Karpas-422 (cell line): ENCODE data around the gene TDP1. TPM values are rescaled to one million over a fixed set of nuclear protein-coding genes. Genes with fewer than 3 reads are reported as not detected.
"Not testable (repeated sequence)": the region's sequence is repeated elsewhere in the genome, so short reads cannot be mapped to it uniquely, and the experiment has no call there.

Source experiments
- DNase-seq: peaks from one replicate; pipeline ENCODE4 v3.0.0-alpha.2; 2015
- H2AFZ ChIP-seq: fragments of 200-600 bp; sonication (generic); 2 replicates; pipeline ENCODE4 v1.6.1; 2014; ENCODE audit warnings: antibody characterized with exemption, low read length, mixed read lengths
- H3K27ac ChIP-seq: fragments of 200-600 bp; sonication (generic); 2 replicates; pipeline ENCODE4 v1.5.1; 2014; ENCODE audit warnings: mild to moderate bottlenecking, low read length, moderate library complexity
- H3K27me3 ChIP-seq: fragments of 200-600 bp; sonication (generic); 2 replicates; pipeline ENCODE4 v1.6.1; 2014; ENCODE audit warnings: low read length, mixed read lengths
- H3K36me3 ChIP-seq: fragments of 200-600 bp; sonication (generic); 2 replicates; pipeline ENCODE4 v1.6.1; 2014; ENCODE audit warnings: low read length, mixed read lengths; ENCODE audit not compliant: insufficient read depth
- H3K4me1 ChIP-seq: fragments of 200-600 bp; sonication (generic); 2 replicates; pipeline ENCODE4 v1.6.1; 2014; ENCODE audit warnings: mild to moderate bottlenecking, low read length, mixed read lengths
- H3K4me2 ChIP-seq: fragments of 200-600 bp; sonication (generic); 2 replicates; pipeline ENCODE4 v1.6.1; 2014; ENCODE audit warnings: low read length, low read depth, mild to moderate bottlenecking; ENCODE audit not compliant: poor library complexity, severe bottlenecking
- H3K4me3 ChIP-seq: fragments of 200-600 bp; sonication (generic); 2 replicates; pipeline ENCODE4 v1.5.1; 2014; ENCODE audit warnings: mild to moderate bottlenecking, antibody characterized with exemption, low read length, mixed read lengths
- H3K79me2 ChIP-seq: fragments of 200-600 bp; sonication (generic); 2 replicates; pipeline ENCODE4 v1.6.1; 2014; ENCODE audit warnings: mild to moderate bottlenecking, low read length, mixed read lengths
- H3K9ac ChIP-seq: fragments of 200-600 bp; sonication (generic); 2 replicates; pipeline ENCODE4 v1.6.0; 2014; ENCODE audit warnings: low read length
- H3K9me2 ChIP-seq: fragments of 200-600 bp; sonication (generic), shearing (Covaris generic); replicated peaks from 2 replicates; pipeline ENCODE4 v1.6.0; 2014; ENCODE audit warnings: mild to moderate bottlenecking, low read length, moderate library complexity; ENCODE audit not compliant: insufficient read depth
- H3K9me3 ChIP-seq: fragments of 300-700, 200-600 bp; sonication (generic); 2 replicates; pipeline ENCODE4 v1.6.1; 2014; ENCODE audit warnings: low read length, mixed read lengths
- H4K20me1 ChIP-seq: fragments of 200-600 bp; sonication (generic); 2 replicates; pipeline ENCODE4 v1.6.1; 2014; ENCODE audit warnings: mild to moderate bottlenecking, antibody characterized with exemption, low read length, low read depth; ENCODE audit not compliant: insufficient read depth
- total RNA-seq: library from RNA; depleted of rRNA; stranded (reverse); fragments of >200 nt; shearing (Covaris generic); gene quantifications from 2 replicates; pipeline ENCODE4 v1.2.3, GENCODE V29; 2014; ENCODE audit warnings: low replicate concordance

Gene TDP1
- total RNA-seq, 1 experiment from 2014 or later: 85.9 TPM

DNA sequence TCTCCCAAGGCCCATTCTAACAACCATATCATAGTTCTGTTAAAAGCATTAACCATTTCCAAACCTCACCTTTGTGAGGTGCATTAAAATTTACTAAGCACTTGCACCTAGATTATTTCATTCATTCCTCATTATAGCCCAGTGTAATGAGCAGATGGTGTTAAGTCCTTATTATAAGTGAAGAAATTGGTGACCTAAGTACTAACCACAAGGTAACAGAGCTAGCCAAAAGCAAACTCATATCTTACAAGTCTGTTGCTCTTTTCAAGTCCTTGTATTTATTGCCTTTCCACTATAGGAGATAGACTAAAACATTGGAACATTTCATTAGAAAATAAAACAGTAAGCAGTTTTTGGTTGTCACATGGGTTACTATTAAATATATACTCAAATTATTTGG, 49.7 kb downstream of the TDP1 start:
- no peaks in the 10 kb centered on the region for H4K20me1 ChIP-seq
- H3K36me3 ChIP-seq: peaks cover 75% of the 10 kb centered on the region

DNA sequence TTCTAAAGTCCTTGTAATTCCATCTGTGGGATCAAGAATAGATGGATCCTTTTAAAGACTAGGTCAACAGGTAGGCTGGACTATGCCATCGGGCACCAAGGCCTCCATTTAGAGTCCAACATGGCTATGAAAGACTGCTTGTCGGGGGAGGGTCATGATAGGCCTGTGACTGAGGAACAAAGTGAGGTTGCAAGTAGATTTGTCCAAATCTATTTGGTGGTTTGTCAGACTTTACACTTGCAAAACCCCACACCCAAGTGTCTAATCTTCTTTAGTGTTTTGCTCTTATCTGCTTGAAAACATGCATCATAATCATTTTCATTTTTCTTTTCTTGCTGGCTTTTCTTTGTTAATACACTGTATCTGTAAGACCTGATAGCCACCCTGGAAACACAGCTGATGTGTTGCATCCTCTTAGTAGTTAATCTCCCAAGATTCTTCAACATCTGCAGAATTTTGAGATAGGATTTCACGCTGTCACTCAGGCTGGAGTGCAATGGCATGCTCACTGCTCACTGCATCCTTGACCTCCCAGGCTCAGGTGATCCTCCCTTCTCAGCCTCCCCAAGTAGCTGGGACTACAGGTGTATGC, 50.3 kb downstream of the TDP1 start:
- Histone ChIP-seq H3K4me2 (no peak overlapping the region), H3K9me2 (no peaks in the 10 kb centered on the region), H3K27me3 (no peaks in the 10 kb centered on the region), H3K4me3 (no peak overlapping the region), H2AFZ (no peak overlapping the region), H3K9ac (no peak overlapping the region), H3K9me3 (no peaks in the 10 kb centered on the region), H3K36me3 (peaks cover 81% of the 10 kb centered on the region), H3K27ac (no peak overlapping the region), H4K20me1 (no peaks in the 10 kb centered on the region), H3K4me1 (no peaks in the 10 kb centered on the region), H3K79me2 (peaks cover 7% of the 10 kb centered on the region; the same call in 1 of the 2 replicates)
- DNase-seq: no peak

More for the DNA sequence above, 49.7 kb downstream of the TDP1 start:
- H3K9ac ChIP-seq: no peak overlapping the region
- no peaks in the 10 kb centered on the region for H3K4me1 ChIP-seq
- no peaks in the 10 kb centered on the region for H3K9me3 ChIP-seq
- peaks cover 7% of the 10 kb centered on the region; the same call in 1 of the 2 replicates for H3K79me2 ChIP-seq
- H3K27me3 ChIP-seq: no peaks in the 10 kb centered on the region
- no peak overlapping the region for H3K27ac ChIP-seq
- DNase-seq: no peak
- no peaks in the 10 kb centered on the region for H3K9me2 ChIP-seq
- H3K4me2 ChIP-seq: no peak overlapping the region
- no peak overlapping the region for H2AFZ ChIP-seq
- H3K4me3 ChIP-seq: no peak overlapping the region

DNA sequence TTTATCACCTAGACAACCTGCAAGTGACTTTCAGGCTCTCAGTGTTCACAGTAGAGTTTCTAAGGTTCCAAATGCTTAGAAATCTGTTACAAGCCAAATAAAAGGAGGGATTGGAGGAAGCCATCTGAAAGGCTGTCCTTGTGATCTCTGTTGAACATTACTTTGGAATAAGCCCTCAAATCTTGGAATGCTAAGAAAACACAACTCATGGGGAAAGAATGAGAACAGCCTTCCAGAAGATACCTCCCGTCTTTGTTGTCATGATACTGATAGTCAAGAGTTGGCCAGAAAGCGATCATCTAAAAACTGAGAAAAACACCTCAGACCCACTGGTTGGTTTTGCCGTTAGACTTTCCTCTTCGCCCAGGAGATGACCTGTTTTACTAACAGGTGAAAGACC, 61.6 kb downstream of the TDP1 start:
- Histone ChIP-seq H3K9me2 (no peaks in the 10 kb centered on the region), H3K4me1 (no peaks in the 10 kb centered on the region), H3K9ac (no peak overlapping the region), H3K27ac (no peak overlapping the region), H3K36me3 (peaks cover 24% of the 10 kb centered on the region; the same call in 1 of the 2 replicates), H3K27me3 (no peaks in the 10 kb centered on the region), H4K20me1 (no peaks in the 10 kb centered on the region), H3K4me3 (no peak overlapping the region), H3K9me3 (no peaks in the 10 kb centered on the region), H3K79me2 (no peaks in the 10 kb centered on the region), H3K4me2 (no peak overlapping the region), H2AFZ (no peak overlapping the region)
- DNase-seq: no peak

DNA sequence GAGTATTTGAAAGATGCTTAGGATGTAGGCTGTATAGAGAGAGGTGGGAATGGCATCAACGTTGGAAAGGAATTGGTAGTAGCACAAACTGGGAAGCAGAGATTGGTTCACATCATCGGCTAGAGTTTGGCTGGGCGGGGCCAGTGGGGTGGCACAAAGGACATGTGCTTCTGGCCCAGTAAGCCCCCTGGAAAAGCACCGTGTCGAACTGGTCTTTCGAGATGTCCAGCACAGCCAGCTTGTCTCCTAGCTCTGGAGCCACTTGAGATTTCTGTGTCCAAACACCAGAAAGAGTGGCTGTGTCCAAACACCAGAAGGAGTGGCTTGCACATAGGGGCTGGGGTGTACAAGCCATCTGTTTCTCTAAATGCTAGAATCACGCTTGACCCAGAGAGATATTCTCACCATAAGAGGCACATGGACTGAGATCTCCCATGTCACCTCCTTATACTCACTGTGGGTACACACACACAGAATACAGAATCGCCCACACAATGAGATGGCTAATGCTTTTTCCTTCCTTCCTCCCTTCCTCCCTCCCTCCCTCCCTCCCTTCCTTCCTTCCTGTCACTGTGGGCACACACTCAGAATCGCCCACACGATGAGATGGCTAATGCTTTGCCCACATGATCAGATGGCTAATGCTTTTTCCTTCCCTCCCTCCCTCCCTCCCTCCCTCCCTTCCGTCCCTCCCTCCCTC, 64.2 kb downstream of the TDP1 start:
- no peak for DNase-seq
- Histone ChIP-seq H3K27ac (no peak overlapping the region), H3K9ac (no peak overlapping the region), H2AFZ (no peak overlapping the region), H3K9me3 (no peaks in the 10 kb centered on the region), H3K4me3 (no peak overlapping the region), H3K9me2 (no peaks in the 10 kb centered on the region), H3K36me3 (peaks cover 35% of the 10 kb centered on the region), H4K20me1 (no peaks in the 10 kb centered on the region), H3K4me2 (no peak overlapping the region), H3K79me2 (no peaks in the 10 kb centered on the region), H3K4me1 (no peaks in the 10 kb centered on the region), H3K27me3 (no peaks in the 10 kb centered on the region)

DNA sequence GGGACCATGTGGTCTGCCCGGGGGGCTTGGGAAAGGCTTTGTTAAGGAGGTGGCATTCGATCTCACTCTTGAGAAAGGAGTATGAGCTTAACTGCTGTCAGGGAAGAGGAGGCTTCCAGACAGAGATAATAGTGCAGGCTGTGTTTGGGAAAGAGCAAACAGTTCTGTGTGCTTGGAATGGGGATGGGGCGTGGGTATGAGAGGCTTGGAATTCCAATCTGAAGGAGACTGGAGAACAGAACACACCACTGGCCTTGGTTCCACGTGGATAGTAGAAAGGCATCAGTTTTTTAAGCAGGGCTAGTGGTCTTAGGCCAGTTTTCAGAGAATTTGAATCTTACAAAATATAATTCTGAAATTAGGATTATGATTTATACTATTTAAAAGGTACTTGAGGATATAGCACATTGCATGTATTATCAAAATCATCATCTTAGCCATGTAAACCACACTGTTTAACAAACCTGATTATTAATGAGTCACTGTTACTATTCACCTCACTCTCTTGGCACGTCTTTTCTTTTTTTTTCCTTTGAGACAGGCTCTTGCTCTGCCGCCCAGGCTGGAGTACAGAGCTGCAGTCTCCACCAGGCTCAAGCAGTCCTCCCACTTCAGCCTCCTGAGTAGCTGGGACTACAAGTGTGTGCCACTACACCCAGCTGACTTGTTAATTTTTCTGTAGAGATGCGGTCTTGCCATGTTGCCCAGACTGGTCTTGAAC, 67.6 kb downstream of the TDP1 start:
- H3K9me2 ChIP-seq: no peaks in the 10 kb centered on the region
- H3K36me3 ChIP-seq: peaks cover 51% of the 10 kb centered on the region
- no peaks in the 10 kb centered on the region for H3K4me1 ChIP-seq
- DNase-seq: no peak
- no peak overlapping the region for H3K9ac ChIP-seq
- no peaks in the 10 kb centered on the region for H3K9me3 ChIP-seq
- no peak overlapping the region for H3K27ac ChIP-seq
- H4K20me1 ChIP-seq: no peaks in the 10 kb centered on the region
- no peak overlapping the region for H2AFZ ChIP-seq
- H3K4me3 ChIP-seq: no peak overlapping the region
- no peaks in the 10 kb centered on the region for H3K27me3 ChIP-seq
- no peak overlapping the region for H3K4me2 ChIP-seq
- peaks cover 5% of the 10 kb centered on the region for H3K79me2 ChIP-seq

DNA sequence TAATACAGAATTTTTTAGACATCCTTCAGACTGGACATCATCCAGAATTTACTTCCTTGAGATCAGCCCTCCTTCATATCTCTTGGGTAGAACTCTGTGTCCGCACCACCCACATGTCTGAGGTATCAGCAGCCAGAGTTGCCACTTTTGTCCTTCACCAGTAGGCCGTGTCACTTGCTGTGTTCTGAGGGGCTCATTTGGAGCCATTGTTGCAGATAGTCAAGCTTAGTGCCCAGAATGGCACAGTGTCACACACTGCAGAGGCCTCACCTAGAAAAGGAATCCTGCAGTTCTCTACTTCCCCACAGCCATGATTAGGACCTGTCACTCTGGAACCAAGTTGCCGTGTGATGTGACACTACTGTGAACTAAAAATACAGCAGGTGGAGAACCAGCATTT, 69.2 kb downstream of the TDP1 start:
- Histone ChIP-seq H3K4me2 (no peak overlapping the region), H3K9me2 (no peaks in the 10 kb centered on the region), H3K36me3 (peaks cover 50% of the 10 kb centered on the region), H3K9ac (no peak overlapping the region), H3K27me3 (no peaks in the 10 kb centered on the region), H3K79me2 (peaks cover 5% of the 10 kb centered on the region), H3K9me3 (no peaks in the 10 kb centered on the region), H4K20me1 (no peaks in the 10 kb centered on the region), H3K4me3 (no peak overlapping the region), H2AFZ (no peak overlapping the region), H3K27ac (no peak overlapping the region), H3K4me1 (no peaks in the 10 kb centered on the region)
- DNase-seq: no peak

DNA sequence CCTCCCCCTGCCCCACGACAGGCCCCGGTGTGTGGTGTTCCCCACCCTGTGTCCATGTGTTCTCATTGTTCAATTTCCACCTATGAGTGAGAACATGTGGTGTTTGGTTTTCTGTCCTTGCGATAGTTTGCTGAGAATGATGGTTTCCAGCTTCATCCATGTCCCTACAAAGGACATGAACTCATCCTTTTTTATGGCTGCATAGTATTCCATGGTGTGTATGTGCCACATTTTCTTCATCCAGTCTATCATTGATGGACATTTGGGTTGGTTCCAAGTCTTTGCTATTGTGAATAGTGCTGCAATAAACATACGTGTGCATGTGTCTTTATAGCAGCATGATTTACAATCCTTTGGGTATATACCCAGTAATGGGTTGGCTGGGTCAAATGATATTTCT, 70.9 kb downstream of the TDP1 start:
- not testable (repeated sequence) for H3K4me2 ChIP-seq, H3K27me3 ChIP-seq, H3K4me3 ChIP-seq

DNA sequence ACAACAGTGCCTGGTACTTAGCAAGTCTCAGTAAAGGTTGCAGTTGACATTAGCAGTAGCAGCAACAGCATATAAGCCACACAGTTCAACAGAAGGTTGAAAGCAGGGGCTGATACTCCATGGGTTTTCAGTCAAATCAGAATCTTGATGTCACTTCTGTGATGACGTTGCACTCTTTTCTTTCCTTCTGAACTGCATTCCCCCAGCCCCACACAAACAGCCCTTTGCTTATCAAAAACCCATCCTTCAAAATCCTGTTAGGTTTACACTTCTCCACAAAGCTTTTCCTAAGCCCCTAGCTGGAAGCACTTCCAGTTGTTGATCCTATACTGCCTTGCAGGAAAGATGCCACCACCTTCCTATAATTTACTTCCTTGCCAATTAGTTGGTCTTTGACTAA, 72.1 kb downstream of the TDP1 start:
- H3K27ac ChIP-seq: no peak overlapping the region
- H3K9me3 ChIP-seq: no peaks in the 10 kb centered on the region
- no peak overlapping the region for H3K9ac ChIP-seq
- no peak for DNase-seq
- H3K79me2 ChIP-seq: peaks cover 5% of the 10 kb centered on the region
- no peaks in the 10 kb centered on the region for H3K9me2 ChIP-seq
- no peak overlapping the region for H3K4me3 ChIP-seq
- no peaks in the 10 kb centered on the region for H3K27me3 ChIP-seq
- H3K4me2 ChIP-seq: no peak overlapping the region
- no peak overlapping the region for H2AFZ ChIP-seq
- H3K4me1 ChIP-seq: no peaks in the 10 kb centered on the region
- peaks cover 52% of the 10 kb centered on the region for H3K36me3 ChIP-seq
- H4K20me1 ChIP-seq: no peaks in the 10 kb centered on the region

More for the DNA sequence above, 70.9 kb downstream of the TDP1 start:
- not testable (repeated sequence) for DNase-seq, H4K20me1 ChIP-seq, H3K9me2 ChIP-seq, H3K27ac ChIP-seq, H3K4me1 ChIP-seq, H3K9ac ChIP-seq, H3K9me3 ChIP-seq, H2AFZ ChIP-seq, H3K79me2 ChIP-seq
- H3K36me3 ChIP-seq: peaks cover 54% of the 10 kb centered on the region
